ENCODE data around the gene CENPF. TPM values are rescaled to one million over a fixed set of nuclear protein-coding genes. Genes with fewer than 3 reads are reported as not detected.

CENPF gene, protein sequence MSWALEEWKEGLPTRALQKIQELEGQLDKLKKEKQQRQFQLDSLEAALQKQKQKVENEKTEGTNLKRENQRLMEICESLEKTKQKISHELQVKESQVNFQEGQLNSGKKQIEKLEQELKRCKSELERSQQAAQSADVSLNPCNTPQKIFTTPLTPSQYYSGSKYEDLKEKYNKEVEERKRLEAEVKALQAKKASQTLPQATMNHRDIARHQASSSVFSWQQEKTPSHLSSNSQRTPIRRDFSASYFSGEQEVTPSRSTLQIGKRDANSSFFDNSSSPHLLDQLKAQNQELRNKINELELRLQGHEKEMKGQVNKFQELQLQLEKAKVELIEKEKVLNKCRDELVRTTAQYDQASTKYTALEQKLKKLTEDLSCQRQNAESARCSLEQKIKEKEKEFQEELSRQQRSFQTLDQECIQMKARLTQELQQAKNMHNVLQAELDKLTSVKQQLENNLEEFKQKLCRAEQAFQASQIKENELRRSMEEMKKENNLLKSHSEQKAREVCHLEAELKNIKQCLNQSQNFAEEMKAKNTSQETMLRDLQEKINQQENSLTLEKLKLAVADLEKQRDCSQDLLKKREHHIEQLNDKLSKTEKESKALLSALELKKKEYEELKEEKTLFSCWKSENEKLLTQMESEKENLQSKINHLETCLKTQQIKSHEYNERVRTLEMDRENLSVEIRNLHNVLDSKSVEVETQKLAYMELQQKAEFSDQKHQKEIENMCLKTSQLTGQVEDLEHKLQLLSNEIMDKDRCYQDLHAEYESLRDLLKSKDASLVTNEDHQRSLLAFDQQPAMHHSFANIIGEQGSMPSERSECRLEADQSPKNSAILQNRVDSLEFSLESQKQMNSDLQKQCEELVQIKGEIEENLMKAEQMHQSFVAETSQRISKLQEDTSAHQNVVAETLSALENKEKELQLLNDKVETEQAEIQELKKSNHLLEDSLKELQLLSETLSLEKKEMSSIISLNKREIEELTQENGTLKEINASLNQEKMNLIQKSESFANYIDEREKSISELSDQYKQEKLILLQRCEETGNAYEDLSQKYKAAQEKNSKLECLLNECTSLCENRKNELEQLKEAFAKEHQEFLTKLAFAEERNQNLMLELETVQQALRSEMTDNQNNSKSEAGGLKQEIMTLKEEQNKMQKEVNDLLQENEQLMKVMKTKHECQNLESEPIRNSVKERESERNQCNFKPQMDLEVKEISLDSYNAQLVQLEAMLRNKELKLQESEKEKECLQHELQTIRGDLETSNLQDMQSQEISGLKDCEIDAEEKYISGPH (N-terminal part only)
- 1 to 10 TPM in 1 of 2 donors, under 1 TPM in 1; 0.63 to 3.3 TPM for total RNA-seq

DNA sequence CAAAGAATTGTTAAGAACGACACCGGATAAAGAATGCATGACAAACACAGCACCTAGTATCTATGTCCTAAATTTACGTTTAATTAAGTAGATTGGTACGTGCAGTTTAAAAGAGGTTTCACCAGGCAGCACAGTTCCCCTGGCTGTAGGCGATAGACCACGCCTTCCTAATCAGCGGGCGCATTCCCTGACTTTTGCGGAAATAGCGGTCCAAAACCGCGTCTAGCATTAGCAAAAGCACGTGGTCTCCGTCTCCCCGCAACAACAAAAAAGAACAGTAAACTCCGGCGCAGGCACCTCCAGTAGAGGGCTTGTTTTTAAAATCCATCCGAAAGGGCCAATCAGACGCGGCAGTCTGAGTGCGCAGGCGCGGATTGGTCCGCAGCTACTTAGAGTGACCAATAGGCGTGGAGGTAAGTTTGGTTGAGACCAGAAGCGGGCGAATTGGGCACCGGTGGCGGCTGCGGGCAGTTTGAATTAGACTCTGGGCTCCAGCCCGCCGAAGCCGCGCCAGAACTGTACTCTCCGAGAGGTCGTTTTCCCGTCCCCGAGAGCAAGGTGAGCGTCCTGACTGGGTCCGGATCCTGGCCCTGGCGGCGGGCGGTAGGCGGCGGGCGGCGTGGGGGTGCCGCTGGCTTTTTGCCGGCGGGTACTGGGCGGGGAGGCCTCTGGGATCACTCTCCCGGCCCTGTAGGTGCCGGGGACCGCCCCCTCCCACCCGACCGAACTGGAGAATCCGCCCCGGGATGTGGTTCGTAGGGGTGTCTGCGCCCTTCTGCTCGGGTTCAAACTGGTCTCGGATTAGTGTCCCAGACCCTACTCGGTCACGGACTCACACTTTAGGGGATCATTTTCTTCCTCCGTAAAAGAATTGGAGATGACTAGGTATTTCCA is at the start of gene CENPF:
Gene CENPF, plus strand, starts transcription at position 432 of the 894 bp plus-strand sequence. CDS start 10,560 bp downstream, outside the sequence.
- peak; percentile 99 for DNase-seq (ENCODE audit: low spot score)
- H3K4me1 ChIP-seq: no peaks in the 10 kb centered on the region
- peak within 1 kb of the TSS; percentile 52 to 74 for H3K4me3 ChIP-seq
- H3K27ac ChIP-seq: no peak within 1 kb of the TSS
- H3K27me3 ChIP-seq: no peaks in the 10 kb centered on the region
- H3K9me3 ChIP-seq: no peaks in the 10 kb centered on the region
- TF ChIP-seq, protein P1, sequence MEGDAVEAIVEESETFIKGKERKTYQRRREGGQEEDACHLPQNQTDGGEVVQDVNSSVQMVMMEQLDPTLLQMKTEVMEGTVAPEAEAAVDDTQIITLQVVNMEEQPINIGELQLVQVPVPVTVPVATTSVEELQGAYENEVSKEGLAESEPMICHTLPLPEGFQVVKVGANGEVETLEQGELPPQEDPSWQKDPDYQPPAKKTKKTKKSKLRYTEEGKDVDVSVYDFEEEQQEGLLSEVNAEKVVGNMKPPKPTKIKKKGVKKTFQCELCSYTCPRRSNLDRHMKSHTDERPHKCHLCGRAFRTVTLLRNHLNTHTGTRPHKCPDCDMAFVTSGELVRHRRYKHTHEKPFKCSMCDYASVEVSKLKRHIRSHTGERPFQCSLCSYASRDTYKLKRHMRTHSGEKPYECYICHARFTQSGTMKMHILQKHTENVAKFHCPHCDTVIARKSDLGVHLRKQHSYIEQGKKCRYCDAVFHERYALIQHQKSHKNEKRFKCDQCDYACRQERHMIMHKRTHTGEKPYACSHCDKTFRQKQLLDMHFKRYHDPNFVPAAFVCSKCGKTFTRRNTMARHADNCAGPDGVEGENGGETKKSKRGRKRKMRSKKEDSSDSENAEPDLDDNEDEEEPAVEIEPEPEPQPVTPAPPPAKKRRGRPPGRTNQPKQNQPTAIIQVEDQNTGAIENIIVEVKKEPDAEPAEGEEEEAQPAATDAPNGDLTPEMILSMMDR (IDR thresholded peaks at IDR 0.05): peak in 1 of 2 donors; percentile 41
- H3K36me3 ChIP-seq: no peaks in the 10 kb centered on the region

DNA sequence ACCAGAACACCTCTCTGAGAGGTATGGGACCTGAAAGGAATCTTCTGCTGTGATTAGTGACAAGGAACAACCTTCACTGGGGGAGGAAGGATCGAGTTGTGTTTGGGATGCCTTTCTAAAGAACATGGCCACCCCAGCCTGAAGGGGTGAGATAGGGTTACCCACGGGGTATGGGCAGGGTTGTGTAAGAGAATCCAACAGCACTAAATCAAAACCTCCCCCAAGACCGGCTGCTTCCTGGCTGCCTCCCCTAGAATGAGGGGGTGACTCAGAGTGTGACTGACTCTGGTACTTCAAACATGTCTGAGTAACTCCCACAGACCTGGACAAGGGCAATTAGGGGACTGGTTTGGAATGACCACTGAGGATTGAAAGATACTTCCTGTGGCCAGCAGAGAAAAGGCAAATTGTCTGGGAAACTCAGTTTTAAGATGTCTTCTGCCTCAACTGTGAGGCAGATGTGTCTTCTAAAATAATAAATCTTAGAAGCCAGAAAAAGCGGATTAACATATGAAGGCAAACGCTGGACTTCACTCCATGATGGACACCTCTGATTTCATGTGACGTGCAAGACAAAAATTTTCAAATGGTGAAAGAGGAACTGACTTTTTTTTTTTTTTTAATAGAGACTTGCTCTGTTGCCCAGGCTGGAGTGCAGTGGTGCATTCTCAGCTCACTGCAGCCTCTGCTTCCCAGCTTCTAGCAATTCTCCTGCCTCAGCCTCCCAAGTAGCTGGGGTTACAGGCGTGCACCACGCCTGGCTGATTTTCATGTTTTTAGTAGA is 44.9 kb upstream of the CENPF start:
- H3K4me1 ChIP-seq: peaks cover 0 to 2% of the 10 kb centered on the region in 2 donors
- TF ChIP-seq, protein P1 (IDR thresholded peaks at IDR 0.05): no peak
- no peaks in the 10 kb centered on the region for H3K36me3 ChIP-seq
- no peaks in the 10 kb centered on the region for H3K27me3 ChIP-seq
- no peak overlapping the region for H3K27ac ChIP-seq
- no peak for DNase-seq (ENCODE audit: low spot score)
- H3K4me3 ChIP-seq: no peak overlapping the region
- H3K9me3 ChIP-seq: no peaks in the 10 kb centered on the region

DNA sequence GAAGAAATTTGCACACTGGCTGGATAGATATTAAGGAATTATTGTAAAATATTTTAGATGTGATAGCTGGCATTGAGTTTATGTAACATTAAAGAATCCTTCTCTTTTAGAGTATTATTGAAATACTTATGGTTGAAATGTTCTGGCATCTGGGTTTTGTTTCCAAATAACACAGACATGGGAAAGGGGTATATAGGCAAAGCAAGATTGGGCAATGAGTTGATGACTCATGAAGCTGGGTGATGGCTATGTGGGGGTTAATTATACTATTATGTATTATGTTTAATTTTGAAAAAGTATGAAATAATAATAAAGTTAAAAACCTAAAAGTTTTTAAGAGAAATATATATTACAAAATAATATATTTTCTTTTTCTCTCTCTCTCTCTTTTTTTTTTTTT is 39.1 kb upstream of the CENPF start:
- no peak overlapping the region for H3K4me3 ChIP-seq
- DNase-seq (ENCODE audit: low spot score): no peak
- no peaks in the 10 kb centered on the region for H3K27me3 ChIP-seq
- TF ChIP-seq, protein P1 (IDR thresholded peaks at IDR 0.05): no peak
- no peak overlapping the region for H3K27ac ChIP-seq
- H3K9me3 ChIP-seq: no peaks in the 10 kb centered on the region
- no peaks in the 10 kb centered on the region for H3K4me1 ChIP-seq
- no peaks in the 10 kb centered on the region for H3K36me3 ChIP-seq

DNA sequence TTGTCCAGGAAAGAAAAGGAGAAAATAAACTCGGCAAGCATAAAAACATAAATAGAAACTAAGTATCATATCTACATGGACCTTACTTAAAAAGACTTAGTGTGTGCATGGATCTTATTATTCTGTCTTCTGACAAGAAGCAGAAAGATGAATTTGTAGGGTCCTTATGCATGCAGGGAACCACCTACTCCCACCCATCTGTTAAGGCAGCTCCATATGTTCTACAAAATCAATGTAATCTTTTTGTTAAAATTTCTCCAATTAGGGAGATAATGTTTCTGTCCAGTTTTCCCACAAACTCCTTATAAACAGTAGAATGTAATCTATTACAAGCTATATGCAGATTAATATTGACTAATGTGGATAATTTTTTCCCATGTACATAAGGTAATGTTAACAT is 37.7 kb upstream of the CENPF start:
- TF ChIP-seq, protein P1 (IDR thresholded peaks at IDR 0.05): no peak
- DNase-seq (ENCODE audit: low spot score): no peak
- H3K27me3 ChIP-seq: no peaks in the 10 kb centered on the region
- H3K27ac ChIP-seq: no peak overlapping the region
- H3K9me3 ChIP-seq: no peaks in the 10 kb centered on the region
- H3K36me3 ChIP-seq: no peaks in the 10 kb centered on the region
- H3K4me3 ChIP-seq: no peak overlapping the region
- H3K4me1 ChIP-seq: no peaks in the 10 kb centered on the region
